Panc1 (cell line): ENCODE data around the gene SERPINB7. TPM values are rescaled to one million over a fixed set of nuclear protein-coding genes. Genes with fewer than 3 reads are reported as not detected.

ENCODE experiments used
- ATAC-seq: fragments of 200-7000 bp; cut with Tn5 transposase; 2 replicates; pipeline ENCODE4 v1.9.1; 2020; ENCODE audit warnings: mild to moderate bottlenecking, moderate library complexity
- BruUV-seq: library from RNA; stranded (reverse); fragments of 400-500 nt; replicated peaks from 2 replicates; lab custom pipeline; 2021; lab: Mats Ljungman, UMichigan
- CTCF ChIA-PET: fragments of 300-600 bp; sonication (Branson Sonifier 250); formaldehyde crosslinking; loops from one replicate; lab custom pipeline; 2022; ENCODE audit warnings: antibody characterized with exemption; lab: Charles Lee
- POLR2A ChIA-PET: fragments of 300-600 bp; sonication (Branson Sonifier 250); formaldehyde crosslinking; loops from one replicate; lab custom pipeline; 2022; ENCODE audit warnings: antibody characterized with exemption; lab: Charles Lee
- DNase-seq: peaks from one replicate; pipeline ENCODE4 v3.0.0-alpha.2; 2010; ENCODE audit warnings: low read depth, low spot score
- H3K27ac ChIP-seq: 2 replicates; pipeline ENCODE4 v1.5.1; 2011; ENCODE audit warnings: mild to moderate bottlenecking, low read length, inconsistent platforms
- H3K27me3 ChIP-seq: fragments of 200-500 bp; sonication (Bioruptor generic); 2 replicates; pipeline ENCODE4 v1.6.0; 2014; ENCODE audit warnings: low read length, inconsistent platforms; ENCODE audit not compliant: control insufficient read depth, insufficient read depth
- H3K36me3 ChIP-seq: fragments of 200-500 bp; sonication (Bioruptor generic); 2 replicates; pipeline ENCODE4 v1.5.1; 2014; ENCODE audit warnings: inconsistent platforms, mild to moderate bottlenecking, low read length, moderate library complexity; ENCODE audit not compliant: control insufficient read depth, insufficient read depth
- H3K4me1 ChIP-seq: 2 replicates; pipeline ENCODE4 v1.5.1; 2011; ENCODE audit warnings: inconsistent platforms, mild to moderate bottlenecking, low read length, moderate library complexity; ENCODE audit not compliant: control insufficient read depth, insufficient read depth
- H3K4me3 ChIP-seq, 2 experiments: 2 replicates each; pipeline ENCODE4 v1.5.1; 2011 to 2012; ENCODE audit warnings: low read depth in 2 of 2, low read length in 2 of 2, mild to moderate bottlenecking in 2 of 2, inconsistent platforms in 1 of 2, moderate library complexity in 1 of 2
- H3K9me3 ChIP-seq: fragments of 200-500 bp; sonication (Bioruptor generic); 2 replicates; pipeline ENCODE4 v1.5.1; 2014; ENCODE audit warnings: low read depth, mild to moderate bottlenecking, inconsistent platforms, low read length, moderate library complexity; ENCODE audit not compliant: control insufficient read depth, insufficient read depth
- POLR2AphosphoS5 ChIP-seq: IDR thresholded peaks from 2 replicates; pipeline ENCODE4 v1.6.1; 2012; ENCODE audit warnings: mild to moderate bottlenecking, low read depth, low read length, moderate library complexity
- SIN3A ChIP-seq: IDR thresholded peaks from 2 replicates; pipeline ENCODE4 v1.6.1; 2012; ENCODE audit warnings: low read depth, mild to moderate bottlenecking, low read length, moderate library complexity, borderline replicate concordance; ENCODE audit not compliant: insufficient read depth
- TCF7L2 ChIP-seq: IDR thresholded peaks from 2 replicates; pipeline ENCODE4 v1.6.1; 2011; ENCODE audit warnings: mild to moderate bottlenecking, low read depth, low read length, inconsistent platforms
- in situ Hi-C: cut with HindIII; loops from 2 replicates; pipeline ENCODE4 v1.10.0; 2016; ENCODE audit warnings: low sequenced_read_pairs, low pct_unique_long_range_greater_than_20kb
- intact Hi-C: fragments of 100-400 bp; cut with micrococcal nuclease; formaldehyde crosslinking; loops from one replicate; pipeline ENCODE4 v1.10.0; 2022; ENCODE audit not compliant: unreplicated experiment
- total RNA-seq: library from RNA; stranded (reverse); gene quantifications from one replicate; pipeline ENCODE4 v1.2.1, GENCODE V29; 2021; ENCODE audit not compliant: unreplicated experiment
- TF ChIP-seq, protein P1 (sequence below): fragments of 450-650 bp; IDR thresholded peaks from 2 replicates; pipeline ENCODE4 v1.5.1; 2017; ENCODE audit warnings: mild to moderate bottlenecking
- TF ChIP-seq, protein P2 (sequence below), 2 experiments: IDR thresholded peaks; 2 replicates each; pipeline ENCODE4 v1.6.1; 2011 to 2012; ENCODE audit warnings: low read depth in 2 of 2, control low read depth in 1 of 2, low read length in 1 of 2, mild to moderate bottlenecking in 1 of 2, moderate library complexity in 1 of 2; ENCODE audit not compliant: insufficient read depth in 1 of 2

The SERPINB7 gene
- total RNA-seq, 1 experiment from 2014 or later: not detected

DNA sequence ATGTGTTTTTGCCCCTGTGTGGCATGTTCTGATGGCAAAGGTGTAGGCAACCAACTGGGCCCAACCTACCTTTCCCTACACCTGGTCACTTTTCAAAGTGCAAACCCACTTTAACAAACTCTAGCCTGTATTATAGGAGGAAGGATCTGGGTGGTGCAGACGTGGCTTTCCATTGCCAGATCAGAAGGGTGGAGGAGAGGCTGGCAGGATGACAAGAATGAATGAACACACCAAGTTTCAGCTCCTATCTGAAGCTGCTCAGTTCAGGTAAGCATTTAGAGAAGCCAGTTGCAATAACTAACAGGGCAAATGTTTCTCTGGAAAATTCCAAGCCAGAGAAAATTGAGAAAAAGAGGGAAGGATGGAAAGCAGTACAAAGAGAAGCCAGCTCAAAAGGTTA, 707 bp upstream of the SERPINB7 start:
- H3K9me3 ChIP-seq: no peaks in the 10 kb centered on the region
- no TSS peak for BruUV-seq
- no peak overlapping the region for H3K27ac ChIP-seq
- H3K4me1 ChIP-seq: no peaks in the 10 kb centered on the region
- no peak for DNase-seq
- CTCF ChIA-PET: no interaction called here
- in situ Hi-C loops: no loop called here
- POLR2A ChIA-PET: no interaction called here
- ATAC-seq: no peak
- intact Hi-C loops: no loop called here
- no peaks in the 10 kb centered on the region for H3K36me3 ChIP-seq
- H3K4me3 ChIP-seq: no peak overlapping the region
- no peak for TF ChIP-seq POLR2AphosphoS5
- TF ChIP-seq, protein P1, sequence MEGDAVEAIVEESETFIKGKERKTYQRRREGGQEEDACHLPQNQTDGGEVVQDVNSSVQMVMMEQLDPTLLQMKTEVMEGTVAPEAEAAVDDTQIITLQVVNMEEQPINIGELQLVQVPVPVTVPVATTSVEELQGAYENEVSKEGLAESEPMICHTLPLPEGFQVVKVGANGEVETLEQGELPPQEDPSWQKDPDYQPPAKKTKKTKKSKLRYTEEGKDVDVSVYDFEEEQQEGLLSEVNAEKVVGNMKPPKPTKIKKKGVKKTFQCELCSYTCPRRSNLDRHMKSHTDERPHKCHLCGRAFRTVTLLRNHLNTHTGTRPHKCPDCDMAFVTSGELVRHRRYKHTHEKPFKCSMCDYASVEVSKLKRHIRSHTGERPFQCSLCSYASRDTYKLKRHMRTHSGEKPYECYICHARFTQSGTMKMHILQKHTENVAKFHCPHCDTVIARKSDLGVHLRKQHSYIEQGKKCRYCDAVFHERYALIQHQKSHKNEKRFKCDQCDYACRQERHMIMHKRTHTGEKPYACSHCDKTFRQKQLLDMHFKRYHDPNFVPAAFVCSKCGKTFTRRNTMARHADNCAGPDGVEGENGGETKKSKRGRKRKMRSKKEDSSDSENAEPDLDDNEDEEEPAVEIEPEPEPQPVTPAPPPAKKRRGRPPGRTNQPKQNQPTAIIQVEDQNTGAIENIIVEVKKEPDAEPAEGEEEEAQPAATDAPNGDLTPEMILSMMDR: no peak
- no peak for TF ChIP-seq TCF7L2
- no peak for TF ChIP-seq SIN3A
- TF ChIP-seq, protein P2, sequence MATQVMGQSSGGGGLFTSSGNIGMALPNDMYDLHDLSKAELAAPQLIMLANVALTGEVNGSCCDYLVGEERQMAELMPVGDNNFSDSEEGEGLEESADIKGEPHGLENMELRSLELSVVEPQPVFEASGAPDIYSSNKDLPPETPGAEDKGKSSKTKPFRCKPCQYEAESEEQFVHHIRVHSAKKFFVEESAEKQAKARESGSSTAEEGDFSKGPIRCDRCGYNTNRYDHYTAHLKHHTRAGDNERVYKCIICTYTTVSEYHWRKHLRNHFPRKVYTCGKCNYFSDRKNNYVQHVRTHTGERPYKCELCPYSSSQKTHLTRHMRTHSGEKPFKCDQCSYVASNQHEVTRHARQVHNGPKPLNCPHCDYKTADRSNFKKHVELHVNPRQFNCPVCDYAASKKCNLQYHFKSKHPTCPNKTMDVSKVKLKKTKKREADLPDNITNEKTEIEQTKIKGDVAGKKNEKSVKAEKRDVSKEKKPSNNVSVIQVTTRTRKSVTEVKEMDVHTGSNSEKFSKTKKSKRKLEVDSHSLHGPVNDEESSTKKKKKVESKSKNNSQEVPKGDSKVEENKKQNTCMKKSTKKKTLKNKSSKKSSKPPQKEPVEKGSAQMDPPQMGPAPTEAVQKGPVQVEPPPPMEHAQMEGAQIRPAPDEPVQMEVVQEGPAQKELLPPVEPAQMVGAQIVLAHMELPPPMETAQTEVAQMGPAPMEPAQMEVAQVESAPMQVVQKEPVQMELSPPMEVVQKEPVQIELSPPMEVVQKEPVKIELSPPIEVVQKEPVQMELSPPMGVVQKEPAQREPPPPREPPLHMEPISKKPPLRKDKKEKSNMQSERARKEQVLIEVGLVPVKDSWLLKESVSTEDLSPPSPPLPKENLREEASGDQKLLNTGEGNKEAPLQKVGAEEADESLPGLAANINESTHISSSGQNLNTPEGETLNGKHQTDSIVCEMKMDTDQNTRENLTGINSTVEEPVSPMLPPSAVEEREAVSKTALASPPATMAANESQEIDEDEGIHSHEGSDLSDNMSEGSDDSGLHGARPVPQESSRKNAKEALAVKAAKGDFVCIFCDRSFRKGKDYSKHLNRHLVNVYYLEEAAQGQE (IDR thresholded peaks at IDR 0.05; ENCODE audit: insufficient read depth in 1 of 2, low read depth in 2 of 2, low read length in 1 of 2): no peak
- no peaks in the 10 kb centered on the region for H3K27me3 ChIP-seq

DNA sequence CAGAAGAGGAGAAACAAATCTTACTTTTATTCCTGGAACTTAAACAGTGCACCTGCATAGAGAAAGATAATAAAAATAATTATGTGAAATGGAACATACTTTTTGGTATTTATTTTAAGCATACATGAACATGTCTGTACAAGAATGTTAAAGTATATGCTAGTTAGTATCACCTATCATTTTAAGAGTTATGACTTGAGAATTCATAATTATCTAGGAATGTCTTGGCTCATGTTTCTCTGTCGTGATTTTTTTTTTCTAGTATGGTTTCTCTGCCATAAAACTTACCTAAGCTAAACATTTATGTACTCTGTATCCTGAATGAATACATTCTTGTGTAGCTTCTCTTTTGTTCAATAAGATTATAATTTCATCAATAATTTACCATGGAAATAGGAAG, 4.2 kb downstream of the SERPINB7 start:
- no peaks in the 10 kb centered on the region for H3K36me3 ChIP-seq
- intact Hi-C loops (no loop called here), in situ Hi-C loops (no loop called here)
- H3K27me3 ChIP-seq: no peaks in the 10 kb centered on the region
- POLR2A ChIA-PET: no interaction called here
- H3K4me1 ChIP-seq: no peaks in the 10 kb centered on the region
- H3K9me3 ChIP-seq: no peaks in the 10 kb centered on the region
- no peak for DNase-seq
- no peak overlapping the region for H3K27ac ChIP-seq
- no peak overlapping the region for H3K4me3 ChIP-seq
- CTCF ChIA-PET: no interaction called here
- BruUV-seq: no TSS peak
- no peak for TF ChIP-seq SIN3A
- no peak for TF ChIP-seq TCF7L2
- no peak for TF ChIP-seq POLR2AphosphoS5
- TF ChIP-seq, protein P1: no peak
- TF ChIP-seq, protein P2 (IDR thresholded peaks at IDR 0.05; ENCODE audit: insufficient read depth in 1 of 2, low read depth in 2 of 2, low read length in 1 of 2): no peak
- no peak for ATAC-seq
